Stomach (tissue), 9 donors: Measurements from ENCODE around the gene PTPRK. TPM values are rescaled to one million over a fixed set of nuclear protein-coding genes. Genes with fewer than 3 reads are reported as not detected.

Experiments used
- DNase-seq, 2 donors: peaks; one replicate each; pipeline versions ENCODE4 v3.0.0 to v3.0.0-alpha.2; 2013 to 2019
- H3K27ac ChIP-seq, 5 donors: fragments of 200-600 bp in 4 of 5; sonication (generic) in 4 of 5; one replicate each; pipeline ENCODE4 v1.5.1; 2013 to 2019; ENCODE audit warnings: mild to moderate bottlenecking in 1 of 5, moderate library complexity in 1 of 5
- H3K27me3 ChIP-seq, 3 donors: fragments of 200-600 bp; sonication (generic); one replicate each; pipeline ENCODE4 v1.5.1; 2017 to 2019; ENCODE audit warnings: mixed run types in 1 of 3
- H3K36me3 ChIP-seq, 4 donors: fragments of 200-600 bp; sonication (generic); 1 replicate in 3 of 4; 2 replicates in 1 of 4; pipeline ENCODE4 v1.5.1; 2016 to 2019
- H3K4me1 ChIP-seq, 4 donors: fragments of 200-600 bp; sonication (generic); one replicate each; pipeline ENCODE4 v1.5.1; 2016 to 2019
- H3K4me3 ChIP-seq, 4 donors: fragments of 200-600 bp; sonication (generic) in 3 of 4; one replicate each; pipeline ENCODE4 v1.5.1; 2016 to 2019; ENCODE audit warnings: mild to moderate bottlenecking in 1 of 4
- H3K9me3 ChIP-seq, 4 donors: fragments of 200-600 bp; sonication (generic); one replicate each; pipeline ENCODE4 v1.5.1; 2016 to 2019
- EP300 ChIP-seq: sonication (generic); formaldehyde crosslinking; IDR thresholded peaks from one replicate; pipeline ENCODE4 v1.6.1; 2017; ENCODE audit warnings: antibody characterized with exemption
- POLR2A ChIP-seq, 4 donors: fragments of 450-650 bp; IDR thresholded peaks; one replicate each; pipeline ENCODE4 v1.6.1; 2016; ENCODE audit warnings: antibody characterized with exemption in 4 of 4, control low read depth in 2 of 4, mild to moderate bottlenecking in 1 of 4, moderate library complexity in 1 of 4
- POLR2AphosphoS5 ChIP-seq, 3 donors: sonication (generic); formaldehyde crosslinking; IDR thresholded peaks; one replicate each; pipeline ENCODE4 v1.6.1; 2016; ENCODE audit warnings: antibody characterized with exemption in 3 of 3
- WGBS, 5 donors: extraction: QIAGEN DNeasy Blood & Tissue Kit in 3 of 5; methylation state at CpG; one replicate each; pipeline versions ENCODE4 v1.1.5 to v1.1.7; 2013 to 2018; 5-methylcytosine and 5-hydroxymethylcytosine counted together
- intact Hi-C: fragments of 100-400 bp; cut with DNase I; formaldehyde crosslinking; loops from one replicate; pipeline ENCODE4 v1.15.1; 2023; ENCODE audit warnings: low total_unique reads
- polyA plus RNA-seq, 3 donors: library from polyadenylated mRNA; stranded (reverse); fragments of 200-250 nt; gene quantifications; one replicate each; pipeline ENCODE4 v1.2.3, GENCODE V29; 2013
- total RNA-seq, 5 donors: library from RNA; depleted of rRNA; stranded (reverse); fragments of >200 nt; gene quantifications; one replicate each; pipeline versions ENCODE4 v1.1.0 to v1.2.3, GENCODE V29; 2014 to 2016
- TF ChIP-seq, protein P1 (sequence below), 7 experiments: fragments of 450-650 bp in 4 of 7; fragments of 200-600 bp in 3 of 7; sonication (generic) in 3 of 7; IDR thresholded peaks; one replicate each; pipeline ENCODE4 v1.5.1; 2016 to 2019; ENCODE audit warnings: antibody characterized with exemption in 7 of 7, control low read depth in 2 of 7, mild to moderate bottlenecking in 1 of 7
- donor health status: healthy with polysubstance abuse.
- donor health status: Bipolar disorder and iron deficiency.
- donor health status: healthy.

PTPRK gene
- total and polyA plus RNA-seq, 8 donors = 7.0 to 644 (median 114) TPM

DNA sequence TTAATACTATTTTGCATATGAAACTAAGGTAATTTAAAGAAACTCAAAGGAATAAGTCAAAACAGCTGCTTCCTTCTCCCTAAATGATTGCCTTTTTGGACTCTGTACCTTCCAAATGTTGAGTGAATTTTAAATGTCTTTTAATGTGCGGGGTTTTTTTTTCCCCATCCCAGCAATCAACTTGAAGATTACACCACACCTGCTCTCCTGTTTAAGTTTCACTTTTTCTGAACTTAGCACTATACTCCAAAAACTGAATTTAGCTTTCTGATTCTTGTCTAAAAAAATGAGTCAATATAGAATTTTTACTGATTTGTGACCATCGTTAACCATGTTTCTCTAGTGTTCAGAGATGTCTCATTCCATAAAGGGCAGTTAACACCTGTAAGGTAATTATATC lies 398.8 kb downstream of the PTPRK start:
- DNase-seq = no peak
- TF ChIP-seq POLR2A (IDR thresholded peaks at IDR 0.05) = no peak
- TF ChIP-seq, protein P1, sequence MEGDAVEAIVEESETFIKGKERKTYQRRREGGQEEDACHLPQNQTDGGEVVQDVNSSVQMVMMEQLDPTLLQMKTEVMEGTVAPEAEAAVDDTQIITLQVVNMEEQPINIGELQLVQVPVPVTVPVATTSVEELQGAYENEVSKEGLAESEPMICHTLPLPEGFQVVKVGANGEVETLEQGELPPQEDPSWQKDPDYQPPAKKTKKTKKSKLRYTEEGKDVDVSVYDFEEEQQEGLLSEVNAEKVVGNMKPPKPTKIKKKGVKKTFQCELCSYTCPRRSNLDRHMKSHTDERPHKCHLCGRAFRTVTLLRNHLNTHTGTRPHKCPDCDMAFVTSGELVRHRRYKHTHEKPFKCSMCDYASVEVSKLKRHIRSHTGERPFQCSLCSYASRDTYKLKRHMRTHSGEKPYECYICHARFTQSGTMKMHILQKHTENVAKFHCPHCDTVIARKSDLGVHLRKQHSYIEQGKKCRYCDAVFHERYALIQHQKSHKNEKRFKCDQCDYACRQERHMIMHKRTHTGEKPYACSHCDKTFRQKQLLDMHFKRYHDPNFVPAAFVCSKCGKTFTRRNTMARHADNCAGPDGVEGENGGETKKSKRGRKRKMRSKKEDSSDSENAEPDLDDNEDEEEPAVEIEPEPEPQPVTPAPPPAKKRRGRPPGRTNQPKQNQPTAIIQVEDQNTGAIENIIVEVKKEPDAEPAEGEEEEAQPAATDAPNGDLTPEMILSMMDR (IDR thresholded peaks at IDR 0.05) = no peak
- TF ChIP-seq EP300 = no peak
- no peak for TF ChIP-seq POLR2AphosphoS5 (IDR thresholded peaks at IDR 0.05)
- 67 to 82% (median 80%) methylated on average over 2 of the region's 2 CpGs for WGBS, 5 donors
- H3K27me3 ChIP-seq = no peaks in the 10 kb centered on the region
- no peaks in the 10 kb centered on the region for H3K9me3 ChIP-seq
- H3K4me3 ChIP-seq = no peak overlapping the region
- H3K36me3 ChIP-seq = no peaks in the 10 kb centered on the region
- peaks cover 0 to 15% (median 3%) of the 10 kb centered on the region in 4 donors for H3K4me1 ChIP-seq
- intact Hi-C loops = no loop called here
- no peak overlapping the region for H3K27ac ChIP-seq

GRCh38 chr6:128121190-128121589 lies 399.2 kb downstream of the PTPRK start:
- Histone ChIP-seq H3K27ac (no peak overlapping the region), H3K9me3 (no peaks in the 10 kb centered on the region), H3K36me3 (no peaks in the 10 kb centered on the region), H3K4me1 (peaks cover 0 to 15% (median 3%) of the 10 kb centered on the region in 4 donors), H3K4me3 (no peak overlapping the region), H3K27me3 (no peaks in the 10 kb centered on the region)
- TF ChIP-seq POLR2AphosphoS5 (IDR thresholded peaks at IDR 0.05) = no peak
- TF ChIP-seq EP300 = no peak
- TF ChIP-seq, protein P1 (IDR thresholded peaks at IDR 0.05) = no peak
- no peak for TF ChIP-seq POLR2A (IDR thresholded peaks at IDR 0.05)
- intact Hi-C loops = no loop called here
- no peak for DNase-seq

- no peak for TF ChIP-seq POLR2A (IDR thresholded peaks at IDR 0.05)
- TF ChIP-seq POLR2AphosphoS5 (IDR thresholded peaks at IDR 0.05) = no peak
- no peak for TF ChIP-seq EP300
- TF ChIP-seq, protein P1 (IDR thresholded peaks at IDR 0.05) = no peak
- H3K4me1 ChIP-seq = peaks cover 0 to 25% (median 11%) of the 10 kb centered on the region in 4 donors
- H3K27ac ChIP-seq = no peak overlapping the region
- no peaks in the 10 kb centered on the region for H3K9me3 ChIP-seq
- intact Hi-C loops = no loop called here
- DNase-seq = no peak
- H3K27me3 ChIP-seq = no peaks in the 10 kb centered on the region
- no peak overlapping the region for H3K4me3 ChIP-seq
- no peaks in the 10 kb centered on the region for H3K36me3 ChIP-seq
Observed at GRCh38 chr6:128118401-128118800, 402.0 kb downstream of the PTPRK start.

- Histone ChIP-seq H3K9me3 (no peaks in the 10 kb centered on the region), H3K27me3 (no peaks in the 10 kb centered on the region), H3K4me1 (peaks cover 0 to 30% (median 13%) of the 10 kb centered on the region in 4 donors), H3K27ac (no peak overlapping the region), H3K36me3 (no peaks in the 10 kb centered on the region), H3K4me3 (no peak overlapping the region)
- 91 to 100% (median 98%) methylated on average over 3 of the region's 3 CpGs for WGBS, 5 donors
- no peak for TF ChIP-seq POLR2AphosphoS5 (IDR thresholded peaks at IDR 0.05)
- TF ChIP-seq POLR2A (IDR thresholded peaks at IDR 0.05) = no peak
- TF ChIP-seq EP300 = no peak
- TF ChIP-seq, protein P1 (IDR thresholded peaks at IDR 0.05) = no peak
- no peak for DNase-seq
- intact Hi-C loops = no loop called here
Observed at GRCh38 chr6:128117916-128118315, 402.5 kb downstream of the PTPRK start.
